ENCODE measurements around the gene RALGAPA2. TPM values are rescaled to one million over a fixed set of nuclear protein-coding genes. Genes with fewer than 3 reads are reported as not detected.

The RALGAPA2 gene
- total and polyA plus RNA-seq, 2 experiments from 2014 or later = 1.3 to 2.6 TPM

DNA sequence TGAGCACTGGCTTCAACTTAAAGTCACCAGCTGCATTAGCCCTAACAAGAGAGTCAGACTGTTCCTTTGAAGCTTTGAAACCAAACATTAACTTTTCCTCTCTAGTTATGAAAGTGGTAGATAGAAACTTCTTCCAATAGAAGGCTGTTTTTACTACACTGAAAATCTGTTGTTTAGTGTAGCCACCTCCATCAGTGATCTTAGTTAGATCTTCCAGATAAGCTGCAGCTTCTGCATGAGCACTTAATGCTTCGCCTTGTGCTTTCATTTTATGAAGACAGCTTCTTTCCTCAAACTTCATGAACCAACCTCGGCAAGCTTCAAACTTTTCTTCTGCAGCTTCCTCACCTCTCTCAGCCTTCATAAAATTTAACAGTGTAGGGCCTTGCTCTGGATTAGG lies 211.3 kb downstream of the RALGAPA2 start:
- Histone ChIP-seq H3K9ac (no peak overlapping the region), H3K27ac (no peak overlapping the region), H3K4me2 (ENCODE audit: unreplicated experiment) (no peak overlapping the region), H3F3A (ENCODE audit: insufficient read depth) (no peaks in the 10 kb centered on the region), H3K27me3 (replicated peaks; ENCODE audit: insufficient read depth) (no peaks in the 10 kb centered on the region), H3K4me1 (ENCODE audit: insufficient read depth) (no peaks in the 10 kb centered on the region), H4K20me1 (ENCODE audit: insufficient read depth) (no peaks in the 10 kb centered on the region), H2AFZ (no peak overlapping the region), H3K4me3 (no peak overlapping the region), H3K9me3 (ENCODE audit: low read depth) (no peaks in the 10 kb centered on the region), H3K36me3 (ENCODE audit: low read depth) (no peaks in the 10 kb centered on the region), H3K9me2 (ENCODE audit: insufficient read depth) (no peaks in the 10 kb centered on the region), H3K79me2 (ENCODE audit: insufficient read depth) (no peaks in the 10 kb centered on the region)
- in situ Hi-C loops (cut with MboI) = no loop called here
- TF ChIP-seq EZH2 (IDR thresholded peaks at IDR 0.05; ENCODE audit: insufficient read depth, poor library complexity, severe bottlenecking) = no peak
- WGBS, 2 experiments (ENCODE audit: low coverage in 1 of 2, low lambda C conversion rate in 2 of 2, missing lambda C conversion rate in 2 of 2) = 91 to 100% methylated on average over 2 of the region's 2 CpGs
- no peak for DNase-seq

DNA sequence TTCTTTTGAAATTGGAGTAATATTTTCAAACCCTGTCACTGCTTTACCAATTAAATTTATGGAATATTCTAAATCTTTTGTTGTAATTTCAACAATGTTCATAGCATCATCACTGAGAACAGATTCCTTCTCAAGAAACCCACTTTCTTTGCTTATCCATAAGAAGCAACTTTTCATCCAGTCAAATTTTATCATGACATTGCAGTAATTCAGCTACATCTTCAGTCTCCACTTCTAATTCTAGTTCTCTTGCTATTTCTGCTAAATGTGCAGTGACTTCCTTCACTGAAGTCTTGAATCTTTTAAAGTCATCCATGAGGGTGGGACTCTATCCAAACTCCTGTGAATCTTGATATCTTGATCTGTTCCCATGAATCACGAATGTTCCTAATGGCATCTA lies 212.1 kb downstream of the RALGAPA2 start:
- H2AFZ ChIP-seq = no peak overlapping the region
- H4K20me1 ChIP-seq (ENCODE audit: insufficient read depth) = no peaks in the 10 kb centered on the region
- H3K36me3 ChIP-seq (ENCODE audit: low read depth) = no peaks in the 10 kb centered on the region
- H3F3A ChIP-seq (ENCODE audit: insufficient read depth) = no peaks in the 10 kb centered on the region
- no peaks in the 10 kb centered on the region for H3K27me3 ChIP-seq (replicated peaks; ENCODE audit: insufficient read depth)
- TF ChIP-seq EZH2phosphoT487 (IDR thresholded peaks at IDR 0.05; ENCODE audit: insufficient read depth, low read depth) = no peak
- no peak for TF ChIP-seq EZH2 (IDR thresholded peaks at IDR 0.05; ENCODE audit: insufficient read depth, poor library complexity, severe bottlenecking)
- WGBS, 2 experiments (ENCODE audit: low coverage in 1 of 2, low lambda C conversion rate in 2 of 2, missing lambda C conversion rate in 2 of 2) = 41 to 65% methylated on average over 1 of the region's 1 CpG
- no peak overlapping the region for H3K9ac ChIP-seq
- in situ Hi-C loops (cut with MboI) = no loop called here
- H3K9me3 ChIP-seq (ENCODE audit: low read depth) = no peaks in the 10 kb centered on the region
- H3K9me2 ChIP-seq (ENCODE audit: insufficient read depth) = no peaks in the 10 kb centered on the region
- H3K4me2 ChIP-seq (ENCODE audit: unreplicated experiment) = no peak overlapping the region
- DNase-seq = no peak
- no peaks in the 10 kb centered on the region for H3K4me1 ChIP-seq (ENCODE audit: insufficient read depth)
- no peak overlapping the region for H3K4me3 ChIP-seq
- no peaks in the 10 kb centered on the region for H3K79me2 ChIP-seq (ENCODE audit: insufficient read depth)
- H3K27ac ChIP-seq = no peak overlapping the region

DNA sequence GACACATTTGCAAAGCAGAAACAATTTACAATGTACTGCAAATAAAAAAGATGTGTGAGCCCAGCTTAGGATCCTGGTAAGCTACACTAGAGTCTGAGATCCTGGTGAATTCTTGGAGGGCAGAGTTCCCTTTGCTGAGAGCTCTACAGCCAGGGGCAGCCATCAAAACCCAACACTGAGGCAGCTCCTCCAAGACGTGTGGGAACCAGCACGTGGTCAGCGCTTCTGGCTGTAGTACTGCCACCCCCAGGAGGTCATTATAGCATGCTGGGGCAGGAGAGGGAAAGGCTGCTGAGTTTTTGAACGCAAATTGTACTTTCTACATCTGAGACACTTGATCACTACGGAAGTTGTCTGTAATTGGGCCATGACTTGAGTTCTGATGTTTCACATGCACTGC lies 213.0 kb downstream of the RALGAPA2 start:
- H4K20me1 ChIP-seq (ENCODE audit: insufficient read depth) = no peaks in the 10 kb centered on the region
- H3K36me3 ChIP-seq (ENCODE audit: low read depth) = no peaks in the 10 kb centered on the region
- H3F3A ChIP-seq (ENCODE audit: insufficient read depth) = no peaks in the 10 kb centered on the region
- no peaks in the 10 kb centered on the region for H3K9me3 ChIP-seq (ENCODE audit: low read depth)
- H3K4me2 ChIP-seq (ENCODE audit: unreplicated experiment) = no peak overlapping the region
- H3K79me2 ChIP-seq (ENCODE audit: insufficient read depth) = no peaks in the 10 kb centered on the region
- H3K27me3 ChIP-seq (replicated peaks; ENCODE audit: insufficient read depth) = no peaks in the 10 kb centered on the region
- H3K4me3 ChIP-seq = no peak overlapping the region
- TF ChIP-seq EZH2phosphoT487 (IDR thresholded peaks at IDR 0.05; ENCODE audit: insufficient read depth, low read depth) (no peak), EZH2 (IDR thresholded peaks at IDR 0.05; ENCODE audit: insufficient read depth, poor library complexity, severe bottlenecking) (no peak)
- in situ Hi-C loops (cut with MboI) = no loop called here
- no peak overlapping the region for H3K9ac ChIP-seq
- 93 to 97% methylated on average over 5 of the region's 5 CpGs for WGBS, 2 experiments (ENCODE audit: low coverage in 1 of 2, low lambda C conversion rate in 2 of 2, missing lambda C conversion rate in 2 of 2)
- no peak for DNase-seq
- no peaks in the 10 kb centered on the region for H3K9me2 ChIP-seq (ENCODE audit: insufficient read depth)
- H3K27ac ChIP-seq = no peak overlapping the region
- no peaks in the 10 kb centered on the region for H3K4me1 ChIP-seq (ENCODE audit: insufficient read depth)
- H2AFZ ChIP-seq = no peak overlapping the region

DNA sequence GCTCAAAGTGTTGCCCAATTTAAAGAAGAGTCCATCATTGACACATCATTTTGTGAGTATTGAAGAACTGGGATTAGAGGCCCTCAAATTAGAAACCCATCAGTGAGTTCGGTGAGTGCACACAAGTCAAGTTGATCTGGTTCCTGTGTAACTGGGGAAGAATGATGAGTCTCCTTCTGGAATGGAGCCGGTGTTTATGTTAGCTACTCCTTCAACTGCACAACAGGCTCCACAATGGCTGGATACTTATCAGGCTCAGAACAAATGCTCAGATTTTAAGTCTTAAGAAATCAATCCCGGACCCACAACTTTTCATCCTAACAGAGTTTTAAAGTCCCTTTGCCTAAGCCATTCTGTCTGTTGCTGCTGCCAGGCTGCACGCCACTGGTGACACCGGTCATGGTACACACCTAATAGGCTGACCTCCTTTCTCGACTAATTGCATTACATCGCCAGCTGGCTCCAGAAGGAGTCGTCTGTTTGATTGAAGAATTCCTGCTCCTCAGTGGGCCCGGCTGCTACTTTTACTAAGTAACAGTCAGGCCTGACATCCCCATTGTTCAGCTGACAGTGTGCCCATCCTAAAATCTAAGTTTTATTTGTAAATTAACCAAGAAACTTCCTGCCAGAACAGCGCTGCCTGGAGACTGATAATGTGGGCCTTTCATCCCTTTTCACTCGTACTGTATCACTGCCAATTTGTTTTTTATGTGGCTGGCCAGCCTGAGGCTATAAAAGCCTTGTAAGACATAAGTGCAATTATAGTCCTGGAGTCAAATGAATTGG lies 214.2 kb downstream of the RALGAPA2 start:
- Histone ChIP-seq H3K9me3 (ENCODE audit: low read depth) (no peaks in the 10 kb centered on the region), H3K9me2 (ENCODE audit: insufficient read depth) (no peaks in the 10 kb centered on the region), H2AFZ (no peak overlapping the region), H3K27me3 (replicated peaks; ENCODE audit: insufficient read depth) (no peaks in the 10 kb centered on the region), H4K20me1 (ENCODE audit: insufficient read depth) (no peaks in the 10 kb centered on the region), H3K4me3 (no peak overlapping the region), H3K4me2 (ENCODE audit: unreplicated experiment) (no peak overlapping the region), H3K79me2 (ENCODE audit: insufficient read depth) (no peaks in the 10 kb centered on the region), H3K4me1 (ENCODE audit: insufficient read depth) (no peaks in the 10 kb centered on the region), H3K27ac (0 out of 2 replicates have a peak overlapping the region, but pooled peaks have one; percentile 17), H3K36me3 (ENCODE audit: low read depth) (no peaks in the 10 kb centered on the region), H3F3A (ENCODE audit: insufficient read depth) (no peaks in the 10 kb centered on the region), H3K9ac (no peak overlapping the region)
- TF ChIP-seq EZH2phosphoT487 (IDR thresholded peaks at IDR 0.05; ENCODE audit: insufficient read depth, low read depth) (no peak), EZH2 (IDR thresholded peaks at IDR 0.05; ENCODE audit: insufficient read depth, poor library complexity, severe bottlenecking) (no peak)
- peak; percentile 43 for DNase-seq
- in situ Hi-C loops (cut with MboI) = no loop called here
- 72 to 74% methylated on average over 11 of the region's 11 CpGs for WGBS, 2 experiments (ENCODE audit: low coverage in 1 of 2, low lambda C conversion rate in 2 of 2, missing lambda C conversion rate in 2 of 2)

All from GM23248 (cell line).